HK-2 (cell line): Measurements from ENCODE around the gene KIDINS220.
"Not testable (repeated sequence)": the region's sequence is repeated elsewhere in the genome, so short reads cannot be mapped to it uniquely, and the experiment has no call there.

Source experiments
- DNase-seq: peaks from one replicate; pipeline ENCODE4 v3.0.0-alpha.2; 2018; ENCODE audit not compliant: unreplicated experiment

The KIDINS220 gene

DNA sequence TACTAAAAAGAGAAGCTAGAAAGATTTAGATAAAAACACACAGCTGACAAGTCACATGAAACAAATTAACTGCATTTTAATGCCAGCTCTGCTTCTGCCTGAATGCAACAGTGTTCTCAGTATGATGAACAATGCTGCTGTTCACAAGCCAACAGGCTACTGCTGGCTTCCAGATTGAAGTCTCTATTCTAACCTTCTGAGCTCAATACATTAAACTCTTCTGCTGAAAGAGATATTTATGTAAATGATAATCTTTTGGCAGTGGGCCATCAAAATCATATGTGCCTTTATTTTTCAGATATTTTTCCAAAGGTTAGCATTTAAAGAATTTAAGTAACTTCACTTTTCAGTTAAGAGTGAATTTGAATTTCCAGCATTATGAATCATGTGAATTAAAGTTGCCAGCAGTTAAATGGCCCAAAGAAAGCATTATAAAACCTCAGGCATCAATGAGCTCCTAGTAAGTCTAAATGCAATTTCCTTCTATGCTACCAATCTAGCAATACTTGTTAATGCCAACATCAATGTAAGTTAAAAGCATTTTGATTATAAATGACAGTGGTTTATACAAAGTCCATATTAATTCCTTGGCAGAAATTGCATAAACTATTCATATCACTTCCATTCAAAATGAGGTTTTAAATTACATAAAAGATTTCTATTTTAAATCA, 83.2 kb downstream of the KIDINS220 start:
- no peak for DNase-seq

DNA sequence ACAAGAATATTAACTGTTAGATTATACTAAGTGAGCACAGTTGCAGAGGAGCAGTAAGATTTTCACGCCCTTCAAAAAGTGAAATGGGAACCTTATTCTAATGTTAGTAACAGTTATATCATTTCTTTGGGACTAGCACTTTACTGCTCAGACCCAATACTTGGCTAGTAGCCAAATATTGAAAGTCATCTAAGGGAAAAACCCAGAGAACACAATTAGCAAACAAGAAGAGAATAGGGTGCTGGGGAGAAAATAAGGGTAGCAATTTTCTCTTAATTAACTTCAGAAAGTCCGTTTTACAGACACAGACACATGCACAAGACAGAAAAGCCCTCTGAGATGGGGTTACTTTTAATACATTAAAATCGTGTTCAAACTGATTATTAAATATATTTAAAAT, 83.8 kb downstream of the KIDINS220 start:
- DNase-seq, result no peak

DNA sequence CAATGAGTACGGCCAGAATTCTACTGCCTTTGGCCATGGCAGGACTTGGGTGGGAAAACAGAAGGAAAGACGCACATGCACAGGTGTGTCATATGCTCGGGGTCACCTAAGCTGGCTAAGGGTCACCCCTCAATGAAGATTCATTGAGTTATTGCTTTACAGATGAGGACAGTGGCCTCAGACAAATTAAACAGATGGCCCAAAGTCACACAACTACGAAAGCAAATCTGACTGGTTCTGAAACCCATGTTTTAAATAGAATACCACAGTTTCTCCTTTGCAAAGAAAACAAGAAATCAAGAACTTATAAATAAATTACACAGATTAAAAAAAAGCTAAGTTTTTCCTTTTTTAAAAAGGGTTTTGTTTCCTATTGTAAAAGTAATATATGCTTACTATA, 85.0 kb downstream of the KIDINS220 start:
- DNase-seq, result no peak

DNA sequence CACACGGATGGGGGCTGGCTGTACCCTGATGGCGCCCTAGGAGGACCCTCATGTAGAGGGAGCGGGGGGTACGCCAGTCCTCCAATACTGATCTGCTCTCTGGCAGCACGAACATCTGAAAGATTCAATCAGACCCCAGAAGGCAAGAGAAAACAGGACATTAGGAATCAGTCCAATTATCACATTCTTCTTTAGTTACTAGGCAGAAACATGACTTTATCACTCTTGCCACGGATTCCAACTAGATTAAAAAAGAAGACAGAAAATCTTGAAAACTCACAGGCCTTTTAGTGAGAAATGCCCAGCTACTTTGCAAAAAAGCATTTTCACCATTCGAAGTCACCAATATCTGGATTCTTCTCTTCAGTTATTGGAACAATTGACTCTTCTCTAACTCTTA, 87.2 kb downstream of the KIDINS220 start:
- no peak for DNase-seq

DNA sequence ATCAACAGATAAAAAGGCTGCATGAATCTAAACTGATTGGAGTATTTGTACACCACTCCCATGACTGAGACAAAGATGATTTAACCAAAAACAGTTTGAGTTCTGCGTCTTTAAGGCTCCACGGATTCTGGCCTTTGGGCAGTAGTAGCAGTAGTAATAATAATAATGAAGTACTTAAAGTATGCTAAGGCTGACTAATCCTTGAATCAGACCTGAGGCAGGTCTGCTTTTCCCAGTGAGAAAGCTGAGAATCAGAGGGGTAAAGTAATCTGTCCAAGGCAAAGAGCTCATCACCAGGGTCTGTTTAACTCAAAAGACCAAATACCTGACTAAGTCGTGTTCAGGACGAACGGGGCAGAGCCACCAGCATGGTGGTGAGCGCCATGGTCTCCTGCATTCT, 94.2 kb downstream of the KIDINS220 start:
- DNase-seq, result no peak

DNA sequence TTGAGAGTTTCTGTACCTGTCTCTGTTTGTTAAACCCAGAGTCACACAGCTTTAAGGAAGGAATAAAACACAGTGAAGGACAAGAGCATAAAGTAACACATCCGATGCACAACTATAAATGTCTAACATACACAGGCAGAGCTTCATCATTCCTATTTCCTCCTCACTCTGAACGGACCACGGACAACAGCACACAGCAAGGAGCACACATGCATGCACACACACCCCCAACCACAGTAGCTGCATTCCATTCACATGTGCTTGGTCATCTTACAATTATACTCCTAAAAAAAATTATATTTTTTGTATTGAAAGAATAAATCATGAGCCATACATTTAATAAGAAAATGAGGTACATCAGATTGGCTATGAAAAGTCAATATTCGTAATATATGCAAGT, 97.3 kb downstream of the KIDINS220 start:
- no peak for DNase-seq

DNA sequence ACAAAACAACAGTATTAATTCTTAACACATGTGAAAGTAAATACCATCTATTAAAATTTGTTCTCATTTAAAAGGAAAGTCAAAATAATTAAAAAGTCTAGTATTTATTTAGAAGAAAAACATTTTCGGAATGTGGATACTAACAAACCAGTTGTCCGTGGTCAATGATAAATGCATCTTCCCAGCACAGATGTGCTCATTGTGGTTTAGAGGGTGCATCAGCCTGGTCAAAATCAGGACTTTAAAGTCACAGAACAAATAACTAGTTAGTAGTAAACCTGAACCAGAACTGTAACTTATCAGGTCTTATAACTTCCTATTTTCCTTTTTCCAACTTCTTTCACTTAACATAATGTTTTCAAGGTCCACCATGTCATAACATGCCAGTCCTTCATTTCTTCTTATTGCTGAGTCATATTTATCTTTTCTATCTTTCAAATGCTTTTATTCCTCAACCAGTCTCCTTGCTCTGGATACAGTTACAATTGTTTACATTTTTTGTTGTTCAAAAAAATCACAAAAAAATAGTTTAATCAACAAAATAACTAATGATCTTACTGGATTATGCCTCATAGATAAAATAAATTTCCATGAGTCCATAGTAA, 99.7 kb downstream of the KIDINS220 start:
- DNase-seq, result no peak

DNA sequence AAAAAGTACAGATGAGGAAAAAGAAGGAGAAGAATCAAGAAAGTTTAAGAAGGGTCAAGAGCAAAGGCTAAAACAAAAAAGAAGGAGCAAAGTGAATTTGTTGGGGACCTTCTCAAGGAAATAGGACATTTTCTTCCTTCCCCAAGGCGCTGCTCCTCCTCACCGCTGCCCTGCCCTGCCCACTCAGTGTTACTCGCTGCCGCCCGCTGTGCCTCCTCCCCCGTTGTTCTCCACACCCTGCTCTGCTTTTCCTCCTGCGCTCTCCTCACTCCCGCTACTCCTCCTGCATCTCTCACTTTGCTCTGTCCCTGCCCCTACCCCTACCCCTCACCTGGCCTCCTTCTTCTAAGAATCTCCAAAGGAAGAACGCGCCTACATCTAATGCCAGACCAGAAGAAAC, 104.8 kb downstream of the KIDINS220 start:
- DNase-seq, result no peak

DNA sequence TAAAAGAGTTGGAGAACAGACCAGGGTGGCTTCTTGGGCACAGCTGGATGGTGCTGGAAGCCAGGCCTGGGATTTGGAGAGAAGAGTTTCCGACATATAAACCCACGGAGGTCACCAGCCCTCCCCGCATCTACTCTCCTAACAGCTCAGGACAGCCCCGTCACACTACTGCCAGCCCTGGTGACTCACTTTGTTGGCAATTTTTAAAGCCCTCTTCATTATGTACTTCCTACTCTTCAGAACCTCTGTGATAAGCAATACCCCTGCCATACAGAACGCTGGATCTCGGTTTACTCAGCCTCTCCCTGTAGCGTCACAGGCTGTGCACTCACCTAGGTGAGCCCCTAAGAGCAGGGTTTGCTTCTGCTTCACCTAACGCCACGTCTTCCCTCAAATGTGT, 107.5 kb downstream of the KIDINS220 start:
- no peak for DNase-seq

DNA sequence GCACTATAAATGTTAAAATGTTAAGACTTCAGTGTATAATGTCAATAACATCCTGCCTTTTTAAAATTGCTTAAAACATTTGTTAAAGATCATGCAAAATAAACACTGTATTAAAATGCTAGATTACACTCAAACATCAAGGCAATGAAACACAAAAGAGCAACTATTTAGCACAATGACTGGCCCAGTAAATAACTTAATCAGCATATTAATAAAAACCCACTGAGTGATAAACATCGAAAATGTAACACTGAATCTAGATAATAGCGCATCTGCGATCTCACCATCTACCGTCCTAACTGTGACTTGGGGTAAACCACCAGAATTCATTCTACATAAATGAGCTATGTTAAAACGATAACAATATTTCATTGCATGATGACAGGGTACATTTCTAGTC, 108.3 kb downstream of the KIDINS220 start:
- not testable (repeated sequence) for DNase-seq

DNA sequence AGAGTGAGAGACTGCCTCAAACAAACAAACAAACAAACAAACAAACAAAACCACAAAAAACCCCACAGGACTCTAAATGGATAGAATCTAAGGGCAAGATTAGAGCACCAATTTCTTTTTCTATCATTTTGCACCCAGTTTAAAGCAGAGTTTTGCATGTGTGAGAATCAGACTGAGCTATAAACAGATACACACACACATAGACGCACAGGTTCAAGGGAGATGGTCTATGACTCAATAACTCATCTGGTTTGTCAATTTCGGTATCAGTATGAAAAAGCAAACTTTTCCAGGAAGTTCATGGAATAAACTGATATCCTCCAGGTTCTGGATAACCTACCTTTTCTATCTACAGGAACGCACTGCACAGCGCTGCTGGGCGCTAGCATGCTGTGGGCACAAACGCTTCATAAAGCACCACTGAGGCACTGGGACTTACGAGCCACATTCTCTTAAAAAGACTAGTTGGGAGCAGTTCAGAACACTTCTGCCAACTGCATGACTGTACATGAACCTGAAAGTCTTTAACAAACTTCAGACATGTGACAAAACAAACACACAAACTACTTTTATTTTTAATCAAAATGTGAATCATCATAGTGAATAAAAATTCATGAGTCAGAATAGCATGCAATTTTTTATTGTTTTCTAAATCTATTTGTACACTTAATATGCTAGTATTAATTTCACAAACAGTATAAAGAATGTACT, 109.0 kb downstream of the KIDINS220 start:
- no peak for DNase-seq

DNA sequence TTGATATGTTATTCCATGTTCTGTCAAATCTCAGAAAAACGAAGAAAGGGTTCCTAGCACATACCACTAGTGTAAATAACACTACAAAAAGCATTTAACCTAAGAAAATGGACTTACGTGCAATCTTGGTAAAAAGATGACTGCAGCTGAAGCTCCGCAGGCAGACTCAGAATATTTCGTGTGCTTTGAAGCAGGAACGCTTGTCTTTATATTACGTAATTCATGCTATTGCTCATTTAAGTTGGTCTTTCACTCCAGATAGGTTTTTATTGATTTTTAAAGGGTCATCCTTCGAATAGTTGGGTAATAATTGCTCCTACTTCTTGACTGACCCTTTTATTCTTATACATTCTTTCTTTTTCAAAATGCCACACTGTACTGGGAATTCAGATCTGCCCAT, 111.6 kb downstream of the KIDINS220 start:
- DNase-seq, result no peak

DNA sequence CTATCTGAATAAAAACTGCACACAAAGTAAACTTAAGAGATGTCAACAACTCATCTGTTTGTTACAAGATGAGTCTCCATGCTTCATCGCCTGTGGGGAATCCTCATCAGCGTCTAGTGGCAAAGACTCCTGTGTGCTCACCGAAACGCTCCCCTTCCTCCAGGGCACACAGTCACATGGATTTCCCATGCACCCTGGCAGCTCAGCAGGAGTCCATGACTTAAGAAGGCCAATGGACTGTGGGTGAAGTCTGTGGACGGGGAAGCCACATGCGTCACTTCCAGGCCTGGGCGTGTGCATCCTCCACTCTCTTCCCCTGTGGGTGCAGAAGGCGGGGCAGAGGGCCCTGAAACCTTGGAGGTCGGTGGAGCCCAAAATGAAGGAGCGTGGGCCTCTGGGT, 114.4 kb downstream of the KIDINS220 start:
- DNase-seq, result peak; percentile 56

DNA sequence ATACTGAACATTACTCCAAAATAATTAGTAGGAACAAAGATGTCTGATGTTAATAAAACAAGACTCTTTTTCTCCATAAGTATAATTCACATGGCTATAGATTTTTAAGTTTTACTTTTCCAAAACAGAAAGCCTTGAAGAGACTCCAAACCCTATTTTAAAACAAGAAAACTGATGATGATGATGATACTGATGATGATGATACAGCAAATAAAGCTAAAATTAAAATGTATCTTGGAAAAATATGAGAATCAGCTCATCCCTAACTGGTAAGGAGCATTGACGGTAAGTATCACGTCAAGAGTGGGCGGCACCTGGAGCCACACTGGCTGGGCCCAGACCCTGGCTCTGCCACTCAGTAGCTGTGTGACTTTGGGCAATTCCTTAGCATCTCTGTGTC, 116.0 kb downstream of the KIDINS220 start:
- no peak for DNase-seq

DNA sequence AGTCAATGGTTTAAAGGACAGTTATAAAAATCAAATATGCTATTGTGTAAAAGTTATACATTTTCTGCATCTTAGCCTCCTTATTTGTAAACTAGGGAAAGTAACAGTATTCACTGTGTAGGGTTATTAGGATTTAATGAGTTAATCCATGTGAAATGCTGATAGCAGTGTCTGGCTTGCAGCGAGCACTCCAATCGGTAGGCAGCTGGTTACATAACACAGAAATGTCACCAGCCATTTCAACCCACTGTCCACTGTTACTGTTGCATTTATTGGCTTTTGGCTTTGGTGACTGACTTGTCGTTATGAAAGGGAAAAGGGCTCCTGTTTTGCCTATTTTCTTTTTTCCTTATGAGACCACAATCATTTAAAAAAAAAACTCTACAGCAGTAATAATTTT, 116.7 kb downstream of the KIDINS220 start:
- no peak for DNase-seq

DNA sequence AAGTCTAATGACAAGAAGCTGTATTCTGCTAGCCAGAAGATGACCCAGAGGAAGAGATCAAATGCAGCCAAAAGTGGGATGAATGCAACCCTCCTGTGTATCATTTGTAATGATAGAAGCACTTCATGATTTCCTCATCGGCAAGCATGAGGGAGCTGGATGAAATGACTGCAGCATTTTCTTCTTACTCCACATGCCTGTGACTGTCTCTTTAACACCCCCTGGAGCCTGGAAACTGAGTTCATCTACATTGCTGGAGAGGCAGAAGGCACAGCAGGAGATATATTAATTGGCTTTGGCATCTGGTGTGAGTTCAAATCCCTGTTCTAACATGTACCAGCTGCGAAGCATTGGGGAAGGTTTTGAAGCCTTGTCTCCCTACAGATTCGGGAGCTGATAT, 117.9 kb downstream of the KIDINS220 start:
- no peak for DNase-seq

DNA sequence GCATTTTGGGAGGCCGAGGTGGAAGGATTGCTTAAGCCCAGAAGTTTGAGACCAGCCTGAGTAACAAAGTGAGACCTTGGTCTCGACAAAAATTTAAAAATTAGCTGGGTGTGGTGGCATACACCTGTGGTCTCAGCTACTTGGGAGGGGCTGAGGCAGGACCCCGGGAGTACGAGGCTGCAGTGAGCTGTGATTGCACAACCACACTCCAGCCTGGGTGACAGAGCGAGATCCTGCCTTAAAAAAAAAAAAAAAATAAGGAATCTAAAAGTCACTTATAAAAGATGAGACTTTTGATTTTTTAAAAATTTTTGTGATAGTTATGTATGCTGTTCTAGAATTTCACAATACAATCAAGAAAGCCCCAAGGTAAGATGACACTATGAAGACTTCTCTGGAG, 122.4 kb downstream of the KIDINS220 start:
- no peak for DNase-seq

DNA sequence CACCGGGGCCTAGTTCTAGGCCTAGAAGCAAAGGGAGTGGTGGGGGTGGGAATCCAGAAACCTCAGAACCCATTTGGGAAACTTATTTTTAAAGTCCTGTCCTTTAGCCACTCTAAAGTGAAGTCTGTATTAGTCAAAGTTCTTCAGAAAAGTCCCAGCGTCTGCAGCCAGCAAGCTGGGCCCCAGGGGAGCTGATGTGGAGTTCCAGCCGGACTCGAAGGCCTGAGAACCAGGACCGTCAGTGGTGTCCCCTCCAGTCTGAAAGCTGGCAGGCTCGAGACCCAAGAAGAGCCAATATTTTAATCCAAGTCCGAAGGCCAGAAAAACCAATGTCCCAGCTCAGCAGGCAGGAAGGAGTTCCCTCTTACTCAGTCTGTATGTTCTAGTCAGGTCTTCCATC, 123.1 kb downstream of the KIDINS220 start:
- DNase-seq, result no peak

DNA sequence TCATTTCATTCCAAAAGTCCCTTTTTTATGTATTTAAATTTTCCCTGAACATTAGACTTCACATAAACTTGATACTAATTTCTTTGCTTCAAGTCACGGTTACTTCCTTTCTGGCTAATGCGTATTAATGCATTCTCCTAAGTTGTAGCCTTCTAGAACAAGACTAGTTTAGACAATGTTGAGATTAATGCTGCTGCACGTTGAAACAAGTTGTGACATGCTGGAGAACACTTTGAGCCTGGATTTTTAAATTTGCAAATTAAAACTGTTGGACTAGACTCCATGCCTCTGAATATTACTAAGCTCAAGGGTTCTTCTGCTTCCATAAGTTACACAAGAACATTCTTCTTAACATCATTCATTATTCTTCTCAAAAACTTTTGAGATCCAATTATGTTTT, 126.5 kb downstream of the KIDINS220 start:
- no peak for DNase-seq

DNA sequence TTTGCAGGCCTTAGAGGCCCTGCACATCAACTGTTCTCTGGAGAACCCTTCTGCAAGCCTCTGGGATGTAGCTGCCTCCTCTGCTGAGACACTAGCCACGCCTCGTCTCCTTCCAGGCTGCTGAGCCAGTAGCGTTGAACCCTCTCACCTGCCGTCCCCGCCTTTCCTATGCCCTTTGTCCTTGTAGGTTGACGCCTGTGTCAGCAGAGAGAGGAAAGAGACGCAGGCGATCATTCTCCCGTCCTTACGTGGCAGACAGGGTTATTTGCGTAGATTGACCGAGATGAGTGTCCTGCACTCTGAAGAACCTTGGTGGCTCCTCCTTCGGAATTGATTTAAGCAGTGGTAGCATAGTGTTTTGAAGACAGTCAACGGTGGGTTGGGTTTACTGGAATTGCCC, 127.8 kb downstream of the KIDINS220 start:
- DNase-seq, result no peak

DNA sequence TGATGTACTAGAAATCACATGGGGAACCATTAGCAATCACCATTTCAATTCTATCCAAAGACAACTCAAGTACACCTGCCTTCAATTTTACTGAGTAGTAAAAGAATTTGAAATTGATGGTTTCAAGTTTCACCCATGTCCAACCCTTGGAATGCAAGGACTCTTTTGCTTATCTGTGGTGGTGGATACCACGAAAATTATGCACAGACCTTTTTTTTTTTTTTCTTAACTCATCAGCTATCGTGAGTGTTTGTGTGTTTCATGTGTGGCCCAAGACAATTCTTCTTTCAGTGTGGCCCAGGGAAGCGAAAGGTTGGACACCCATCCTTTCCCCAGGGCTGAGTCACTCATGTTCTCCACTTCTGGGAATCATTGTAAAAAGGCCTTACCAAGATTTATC, 132.5 kb downstream of the KIDINS220 start:
- no peak for DNase-seq

DNA sequence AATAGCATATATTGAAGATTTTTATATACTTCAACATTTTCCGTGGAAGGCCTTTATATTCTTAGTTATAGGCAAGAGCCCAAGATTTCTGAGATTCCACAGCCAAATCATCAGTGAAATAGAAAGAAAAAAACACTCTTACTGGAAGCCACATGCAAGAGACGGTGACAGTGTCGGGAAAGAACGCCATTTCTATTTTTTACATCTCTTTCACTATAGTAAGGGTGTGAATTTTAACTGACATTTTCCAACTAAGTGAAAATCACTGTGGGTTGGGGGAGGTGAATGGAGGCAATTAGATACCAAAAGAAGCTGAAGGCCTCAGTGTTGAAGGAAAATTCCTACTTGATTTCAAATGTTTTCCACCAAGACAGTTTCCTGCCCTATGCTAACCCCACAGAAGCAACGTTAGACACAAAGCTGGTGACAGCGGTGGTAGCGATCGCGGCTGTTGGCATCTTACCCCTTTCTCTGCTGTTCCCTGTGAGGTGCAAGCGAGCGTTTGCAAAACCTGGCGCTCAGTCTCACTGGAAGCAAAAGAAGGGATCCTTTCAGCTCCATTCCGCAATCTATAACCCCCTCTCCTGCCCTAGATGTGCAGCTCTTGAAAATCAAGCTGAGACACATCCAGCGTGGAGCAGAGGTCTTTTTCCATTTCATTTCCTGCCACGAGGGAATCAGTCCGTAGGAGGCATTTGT, 135.6 kb downstream of the KIDINS220 start:
- no peak for DNase-seq

DNA sequence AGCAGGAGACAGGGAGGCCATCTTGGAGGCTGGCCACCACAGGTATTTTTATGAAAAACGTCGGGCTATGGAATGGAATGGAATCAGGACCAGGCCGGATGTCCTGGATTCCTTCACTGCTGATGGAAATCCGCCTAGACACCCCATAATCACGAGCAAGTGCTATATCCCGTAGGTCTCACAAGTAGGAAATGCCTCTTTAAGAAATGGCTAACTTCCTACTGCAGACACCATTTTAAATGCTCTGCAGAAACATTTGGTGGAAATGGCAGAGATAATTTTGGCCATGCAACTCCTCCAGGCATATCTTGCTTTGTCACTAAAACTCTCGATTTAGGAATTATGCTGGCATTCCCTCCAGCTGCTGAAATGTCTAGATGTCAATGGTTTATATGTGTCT, 137.6 kb downstream of the KIDINS220 start:
- no peak for DNase-seq
